Heart left ventricle (tissue), 16 donors: ENCODE measurements around the gene GTPBP6. TPM values are rescaled to one million over a fixed set of nuclear protein-coding genes. Genes with fewer than 3 reads are reported as not detected.

Experiments used
- ATAC-seq, 4 donors: fragments of 200-7000 bp; cut with Tn5 transposase; one replicate each; pipeline ENCODE4 v1.9.1; 2020 to 2022; ENCODE audit warnings: moderate library complexity in 4 of 4, mild to moderate bottlenecking in 3 of 4, moderate number of reproducible peaks in 1 of 4
- DNase-seq, 5 donors: peaks; one replicate each; pipeline ENCODE4 v3.0.0-alpha.2; 2020
- H3K27ac ChIP-seq, 12 donors: fragments of 200-600 bp; sonication (generic) in 4 of 12; one replicate each; pipeline versions ENCODE4 v1.5.0 to v1.8.0; 2016 to 2022; ENCODE audit warnings: mild to moderate bottlenecking in 2 of 12
- H3K27me3 ChIP-seq, 9 donors: fragments of 200-600 bp; sonication (generic) in 2 of 9; one replicate each; pipeline versions ENCODE4 v1.5.1 to v1.8.0; 2016 to 2022; ENCODE audit warnings: mild to moderate bottlenecking in 3 of 9
- H3K36me3 ChIP-seq, 9 donors: fragments of 200-600 bp; sonication (generic) in 2 of 9; one replicate each; pipeline versions ENCODE4 v1.5.0 to v1.8.0; 2018 to 2022; ENCODE audit warnings: mild to moderate bottlenecking in 2 of 9
- H3K4me1 ChIP-seq, 12 donors: fragments of 200-600 bp; sonication (generic) in 4 of 12; one replicate each; pipeline versions ENCODE4 v1.5.0 to v1.8.0; 2016 to 2022; ENCODE audit warnings: mild to moderate bottlenecking in 3 of 12
- H3K4me3 ChIP-seq, 12 donors: fragments of 200-600 bp; sonication (generic) in 4 of 12; one replicate each; pipeline versions ENCODE4 v1.5.0 to v1.8.0; 2017 to 2022; ENCODE audit warnings: mild to moderate bottlenecking in 9 of 12, moderate library complexity in 4 of 12
- H3K9me3 ChIP-seq, 12 donors: fragments of 200-600 bp; sonication (generic) in 4 of 12; one replicate each; pipeline versions ENCODE4 v1.5.0 to v1.8.0; 2016 to 2022; ENCODE audit warnings: mild to moderate bottlenecking in 1 of 12
- POLR2A ChIP-seq, 2 donors: fragments of 450-650 bp; IDR thresholded peaks; one replicate each; pipeline ENCODE4 v1.6.1; 2017; ENCODE audit warnings: antibody characterized with exemption in 2 of 2, mild to moderate bottlenecking in 2 of 2, moderate library complexity in 2 of 2
- WGBS, 4 donors: extraction: QIAGEN DNeasy Blood & Tissue Kit in 2 of 4; methylation state at CpG; one replicate each; pipeline versions ENCODE4 v1.1.5 to v1.1.7; 2013 to 2018; 5-methylcytosine and 5-hydroxymethylcytosine counted together
- intact Hi-C, 10 donors: fragments of 100-400 bp; cut with DNase I; formaldehyde crosslinking; loops; one replicate each; pipeline versions ENCODE4 v1.11.1 to v1.14.2; 2022
- polyA plus RNA-seq, 2 donors: library from polyadenylated mRNA; stranded (reverse); fragments of 200-250 nt; gene quantifications; one replicate each; pipeline ENCODE4 v1.2.3, GENCODE V29; 2013
- total RNA-seq, 9 donors: library from RNA; depleted of rRNA in 2 of 9; stranded (reverse); fragments of >200 nt in 2 of 9; fragmentation: NEBNext Ultra II Directional in 3 of 9; extraction: Animal tissue kit (Norgen Biotek cat#: 25700) in 3 of 9; gene quantifications; one replicate each; pipeline versions ENCODE4 v1.1.0 to v1.2.4, GENCODE V29; 2016 to 2023
- TF ChIP-seq, protein P1 (sequence below), 12 donors: fragments of 200-600 bp; sonication (generic) in 4 of 12; IDR thresholded peaks; one replicate each; pipeline versions ENCODE4 v1.5.0 to v1.8.0; 2018 to 2022; ENCODE audit warnings: antibody characterized with exemption in 12 of 12, mild to moderate bottlenecking in 5 of 12
- donor health status: ischemic (EF 13 %, LVEDD 7.1; RV severe dilation, severe dysfunction).
- donor health status: healthy with polysubstance abuse.
- donor health status: DM: no; HTN: yes; CAD: no.
- donor health status: DM: no; HTN: no; CAD: no.
- donor health status: ischemic (EF 25% LVEDD 6.9; RV normal size, moderate dysfunction).
- donor health status: ischemic (EF 25% LVEDD 5.7; RV mildly dilated, moderate dysfunction).
- donor health status: healthy.
- donor health status: DM: yes; HTN: yes; CAD: no.
- donor health status: ischemic (EF 35%, LVEDD 5.7; RV mildly dilated, moderate dysfunction).
- donor health status: nonischemic (EF 11% LVEDD 7.7; RV severe dilation, severe dysfunction).
- donor health status: DM: yes; HTN: yes; CAD: no.
- donor health status: PGD.
- donor health status: ischemic (EF 29% LVEDD 5.4; RV normal size, mild dysfunction).
- donor health status: nonischemic (EF 23%, LVEDD 6.1; RV moderate dilation, normal function).

Gene GTPBP6
- total and polyA plus RNA-seq, 11 donors: 31.3 to 102 (median 49.9) TPM

DNA sequence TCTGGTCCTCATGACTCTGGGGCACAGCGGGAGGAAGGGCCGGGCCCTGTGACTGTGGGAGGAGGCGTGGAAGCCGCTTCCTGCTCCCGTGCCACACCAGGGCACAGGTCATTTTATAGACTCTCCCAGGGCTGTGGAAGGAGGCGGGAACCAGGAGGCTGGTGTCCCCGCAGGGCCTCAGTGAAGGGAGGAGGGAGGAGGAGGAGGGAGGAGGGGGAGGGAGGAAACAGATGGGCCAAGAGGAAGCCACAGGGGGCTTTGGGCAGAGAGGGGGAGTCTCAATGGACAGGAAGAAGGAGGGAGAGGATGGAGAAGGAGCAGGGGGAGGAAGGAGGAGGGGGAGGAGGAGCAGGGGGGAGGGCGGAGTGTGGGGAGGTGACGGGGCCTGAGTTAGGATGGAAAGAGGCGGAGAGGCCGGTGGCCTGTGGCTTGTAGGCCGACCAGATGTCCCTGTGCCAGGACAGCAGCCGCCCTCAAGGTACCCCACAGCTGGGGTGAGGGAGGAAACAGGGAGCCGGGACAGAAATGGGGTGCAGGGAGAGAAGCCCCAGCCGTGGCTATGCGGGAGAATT, 43.6 kb downstream of the GTPBP6 start:
- Histone ChIP-seq H3K4me1 (peaks cover 2 to 20% (median 14%) of the 10 kb centered on the region in 12 donors), H3K27ac (peak overlapping the region in 8 of 12 donors; percentile 17 to 67 (median 42))
- 53 to 60% (median 58%) methylated on average over 15 to 16 of the region's 16 CpGs for WGBS, 4 donors

DNA sequence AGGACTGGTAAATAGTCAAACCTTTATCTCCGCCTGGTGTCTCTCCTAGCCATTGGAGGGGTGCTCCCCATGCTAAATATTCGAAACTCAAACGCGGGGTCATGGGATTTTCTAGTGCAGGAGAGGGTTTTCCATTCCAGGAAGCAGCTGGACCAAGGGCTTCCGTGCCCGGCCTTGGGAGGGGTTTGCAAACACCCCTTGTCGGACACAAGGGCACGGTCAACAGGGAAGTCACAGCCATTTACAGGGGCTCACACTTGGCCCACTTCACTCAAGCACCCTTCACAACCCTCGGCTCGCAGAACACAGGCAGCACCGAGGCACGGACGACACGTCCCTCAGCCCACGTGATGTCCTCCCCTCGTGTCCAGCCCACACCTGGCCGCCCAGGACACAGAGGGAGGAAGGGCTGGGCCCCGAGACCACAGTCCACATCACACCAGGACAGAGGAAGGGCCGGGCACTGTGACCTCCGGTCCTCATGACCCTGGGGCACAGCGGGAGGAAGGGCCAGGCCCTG, 47.7 kb downstream of the GTPBP6 start:
- ATAC-seq: no peak
- peak in 4 of 5 donors; percentile 4 to 61 (median 13) for DNase-seq
- TF ChIP-seq POLR2A (IDR thresholded peaks at IDR 0.05): no peak
- TF ChIP-seq, protein P1, sequence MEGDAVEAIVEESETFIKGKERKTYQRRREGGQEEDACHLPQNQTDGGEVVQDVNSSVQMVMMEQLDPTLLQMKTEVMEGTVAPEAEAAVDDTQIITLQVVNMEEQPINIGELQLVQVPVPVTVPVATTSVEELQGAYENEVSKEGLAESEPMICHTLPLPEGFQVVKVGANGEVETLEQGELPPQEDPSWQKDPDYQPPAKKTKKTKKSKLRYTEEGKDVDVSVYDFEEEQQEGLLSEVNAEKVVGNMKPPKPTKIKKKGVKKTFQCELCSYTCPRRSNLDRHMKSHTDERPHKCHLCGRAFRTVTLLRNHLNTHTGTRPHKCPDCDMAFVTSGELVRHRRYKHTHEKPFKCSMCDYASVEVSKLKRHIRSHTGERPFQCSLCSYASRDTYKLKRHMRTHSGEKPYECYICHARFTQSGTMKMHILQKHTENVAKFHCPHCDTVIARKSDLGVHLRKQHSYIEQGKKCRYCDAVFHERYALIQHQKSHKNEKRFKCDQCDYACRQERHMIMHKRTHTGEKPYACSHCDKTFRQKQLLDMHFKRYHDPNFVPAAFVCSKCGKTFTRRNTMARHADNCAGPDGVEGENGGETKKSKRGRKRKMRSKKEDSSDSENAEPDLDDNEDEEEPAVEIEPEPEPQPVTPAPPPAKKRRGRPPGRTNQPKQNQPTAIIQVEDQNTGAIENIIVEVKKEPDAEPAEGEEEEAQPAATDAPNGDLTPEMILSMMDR (IDR thresholded peaks at IDR 0.05): no peak
- intact Hi-C loops: no loop called here
- WGBS, 4 donors: 71 to 91% (median 89%) methylated on average over 18 to 21 of the region's 21 CpGs
- no peaks in the 10 kb centered on the region for H3K9me3 ChIP-seq
- H3K27ac ChIP-seq: no peak overlapping the region
- no peak overlapping the region for H3K4me3 ChIP-seq
- H3K36me3 ChIP-seq: no peaks in the 10 kb centered on the region
- peaks cover 2 to 8% (median 7%) of the 10 kb centered on the region in 12 donors for H3K4me1 ChIP-seq
- no peaks in the 10 kb centered on the region for H3K27me3 ChIP-seq

More for the DNA sequence above, 43.6 kb downstream of the GTPBP6 start:
- ATAC-seq: peak; percentile 43 to 74 (median 62)
- intact Hi-C loops: loop anchor here in 3 of 10 donors (5.0 kb wide), 1 partner anchor 42 kb away; the partner anchor contains the start of gene GTPBP6 (in 3 of the 3)
- Histone ChIP-seq H3K9me3 (no peaks in the 10 kb centered on the region), H3K36me3 (no peaks in the 10 kb centered on the region), H3K27me3 (peaks cover 0 to 4% (median 0%) of the 10 kb centered on the region in 9 donors), H3K4me3 (peak overlapping the region in 10 of 12 donors; percentile 50 to 82 (median 60))
- peak; percentile 30 to 79 (median 65) for DNase-seq
- TF ChIP-seq POLR2A (IDR thresholded peaks at IDR 0.05): no peak
- TF ChIP-seq, protein P1 (IDR thresholded peaks at IDR 0.05): no peak

DNA sequence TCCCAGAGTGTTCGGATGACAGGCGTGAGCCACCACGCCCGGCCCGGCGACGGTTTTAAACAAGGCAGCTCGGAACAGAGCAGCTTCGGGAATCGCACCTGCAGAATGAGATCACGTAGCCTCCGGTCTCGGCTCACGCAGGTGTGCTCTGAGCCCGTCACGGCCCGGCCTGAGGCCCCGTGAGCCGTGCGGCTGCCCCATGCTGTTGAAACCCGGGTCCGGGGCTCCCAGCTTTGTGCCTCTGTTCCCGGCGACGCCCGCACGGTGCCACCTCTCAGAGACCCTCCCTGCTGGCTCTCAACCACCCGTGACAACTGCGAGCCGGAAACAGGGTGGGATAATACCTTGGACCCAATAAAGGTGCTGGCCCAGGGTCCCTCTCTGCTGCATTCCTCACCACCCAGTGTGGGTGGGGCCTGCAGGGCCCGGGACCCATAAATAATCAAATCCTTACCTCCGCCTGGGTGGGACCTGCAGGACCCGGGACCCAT, 50.8 kb downstream of the GTPBP6 start:
- no peak for TF ChIP-seq POLR2A (IDR thresholded peaks at IDR 0.05)
- TF ChIP-seq, protein P1 (IDR thresholded peaks at IDR 0.05): no peak
- no peaks in the 10 kb centered on the region for H3K36me3 ChIP-seq
- 81 to 88% (median 85%) methylated on average over 12 to 33 of the region's 33 CpGs for WGBS, 4 donors
- DNase-seq (peak in 2 of 5 donors; percentile 3 to 7), ATAC-seq (no peak)
- H3K9me3 ChIP-seq: no peaks in the 10 kb centered on the region
- no peak overlapping the region for H3K4me3 ChIP-seq
- H3K27ac ChIP-seq: no peak overlapping the region
- no peaks in the 10 kb centered on the region for H3K27me3 ChIP-seq
- intact Hi-C loops: no loop called here
- H3K4me1 ChIP-seq: no peaks in the 10 kb centered on the region

DNA sequence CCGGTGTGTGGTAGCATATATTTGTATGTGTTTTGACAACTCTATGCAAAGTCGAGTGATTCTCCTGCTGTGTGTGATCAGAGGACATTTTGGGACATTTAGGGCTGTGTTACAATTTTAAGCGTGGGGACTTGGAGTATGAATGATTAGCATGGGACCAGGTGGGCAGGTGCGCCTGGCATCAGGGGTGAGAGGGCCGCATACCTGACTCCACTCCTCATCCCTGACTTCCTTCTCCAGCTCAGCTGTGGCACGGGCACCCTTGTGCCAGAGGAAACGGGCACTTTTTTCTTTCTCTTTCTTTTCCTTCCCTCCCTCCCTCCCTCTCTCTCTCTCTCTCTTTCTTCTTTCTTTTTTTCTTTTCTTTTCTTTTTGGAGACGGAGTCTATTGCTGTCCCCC, 53.1 kb downstream of the GTPBP6 start:
- Histone ChIP-seq H3K36me3 (no peaks in the 10 kb centered on the region), H3K27ac (no peak overlapping the region), H3K27me3 (no peaks in the 10 kb centered on the region), H3K9me3 (no peaks in the 10 kb centered on the region), H3K4me1 (peaks cover 0 to 15% (median 3%) of the 10 kb centered on the region in 12 donors), H3K4me3 (no peak overlapping the region)
- DNase-seq (no peak), ATAC-seq (no peak)
- 83 to 87% (median 86%) methylated on average over 8 of the region's 8 CpGs for WGBS, 4 donors
- TF ChIP-seq POLR2A (IDR thresholded peaks at IDR 0.05): no peak
- TF ChIP-seq, protein P1 (IDR thresholded peaks at IDR 0.05): no peak
- intact Hi-C loops: no loop called here
